ENCODE results near the gene TECPR2.

The TECPR2 gene

DNA sequence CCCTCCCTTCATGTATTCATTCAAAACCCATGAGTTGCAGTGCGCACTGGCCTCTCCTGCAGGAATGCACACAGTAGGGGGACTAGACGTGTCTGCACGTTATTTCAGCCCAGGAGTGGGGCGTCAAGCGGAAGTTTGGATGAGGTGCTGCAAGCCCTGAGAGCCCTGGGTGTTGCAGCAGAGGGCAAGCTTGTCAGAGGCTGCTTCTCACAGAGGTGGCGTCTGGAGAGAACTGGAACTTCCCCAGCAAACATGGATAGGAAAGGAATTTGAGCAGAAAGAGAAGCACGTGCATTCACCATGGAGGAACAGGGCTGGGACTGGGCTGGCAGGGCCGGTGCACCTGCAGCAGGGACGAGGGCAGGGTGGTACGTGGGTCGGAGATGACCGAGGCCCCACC lies 64.9 kb downstream of the TECPR2 start:
- no peak for DNase-seq (ENCODE audit: low spot score)

DNA sequence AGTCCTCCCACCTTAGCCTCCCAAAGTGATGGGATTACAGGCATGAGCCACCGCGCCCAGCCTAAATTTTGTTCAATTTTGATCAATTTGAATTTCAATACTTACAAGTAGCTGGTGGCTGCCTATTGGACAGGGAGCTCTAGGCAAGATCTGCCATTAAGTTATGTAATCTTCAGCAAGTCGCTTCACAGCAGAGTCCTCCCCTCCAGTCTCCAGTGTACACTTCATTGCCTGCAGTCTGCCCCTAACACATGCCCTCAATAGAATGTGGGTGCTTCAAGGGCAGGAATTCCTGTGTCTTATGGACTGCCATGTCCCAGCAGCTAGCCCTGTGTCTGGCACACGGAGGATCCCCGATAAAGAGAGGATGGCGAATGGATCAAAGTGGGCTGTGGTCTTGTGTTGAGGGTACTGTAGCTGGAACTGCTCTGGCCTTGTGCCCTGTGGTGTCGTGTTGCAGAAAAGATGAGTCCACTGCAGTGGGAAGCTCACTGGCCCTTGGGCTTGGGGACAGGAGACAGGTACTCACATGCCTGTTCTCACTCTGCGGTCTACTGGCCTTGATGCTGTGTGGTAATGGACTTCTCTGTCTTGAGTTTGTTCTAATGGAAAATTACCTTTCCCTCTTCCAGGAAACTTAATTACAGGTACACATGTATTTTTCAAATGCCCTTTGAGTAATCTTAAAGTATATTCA lies 67.6 kb downstream of the TECPR2 start:
- no peak for DNase-seq (ENCODE audit: low spot score)

DNA sequence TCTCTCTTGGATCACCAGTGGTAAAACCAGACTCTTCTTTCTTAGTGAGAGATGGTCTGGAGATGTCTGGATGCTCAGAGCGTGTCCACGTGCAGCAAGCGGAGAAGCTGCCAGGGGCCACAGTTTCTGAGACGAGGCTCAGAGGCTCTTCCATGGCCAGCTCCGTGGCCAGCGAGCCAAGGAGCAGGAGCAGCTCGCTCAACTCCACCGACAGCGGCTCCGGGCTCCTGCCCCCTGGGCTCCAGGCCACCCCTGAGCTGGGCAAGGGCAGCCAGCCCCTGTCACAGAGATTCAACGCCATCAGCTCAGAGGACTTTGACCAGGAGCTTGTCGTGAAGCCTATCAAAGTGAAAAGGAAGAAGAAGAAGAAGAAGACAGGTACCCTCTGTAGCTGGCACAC lies 69.0 kb downstream of the TECPR2 start:
- DNase-seq (ENCODE audit: low spot score) = no peak

DNA sequence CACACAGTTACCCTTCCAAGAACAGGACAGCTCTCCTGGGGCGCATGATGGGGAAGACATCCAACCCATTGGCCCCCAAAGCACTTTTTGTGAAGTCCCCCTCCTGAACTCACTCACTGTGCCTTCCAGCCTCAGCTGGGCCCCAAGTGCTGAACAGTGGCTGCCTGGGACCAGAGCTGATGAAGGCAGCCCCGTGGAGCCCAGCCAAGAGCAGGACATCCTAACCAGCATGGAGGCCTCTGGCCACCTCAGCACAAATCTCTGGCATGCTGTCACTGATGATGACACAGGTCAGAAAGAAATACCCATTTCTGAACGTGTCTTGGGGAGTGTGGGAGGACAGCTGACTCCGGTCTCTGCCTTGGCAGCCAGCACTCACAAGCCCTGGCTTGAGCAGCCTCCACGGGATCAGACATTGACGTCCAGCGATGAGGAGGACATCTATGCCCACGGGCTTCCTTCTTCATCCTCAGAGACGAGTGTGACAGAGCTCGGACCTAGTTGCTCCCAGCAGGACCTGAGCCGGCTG lies 72.0 kb downstream of the TECPR2 start:
- no peak for DNase-seq (ENCODE audit: low spot score)

DNA sequence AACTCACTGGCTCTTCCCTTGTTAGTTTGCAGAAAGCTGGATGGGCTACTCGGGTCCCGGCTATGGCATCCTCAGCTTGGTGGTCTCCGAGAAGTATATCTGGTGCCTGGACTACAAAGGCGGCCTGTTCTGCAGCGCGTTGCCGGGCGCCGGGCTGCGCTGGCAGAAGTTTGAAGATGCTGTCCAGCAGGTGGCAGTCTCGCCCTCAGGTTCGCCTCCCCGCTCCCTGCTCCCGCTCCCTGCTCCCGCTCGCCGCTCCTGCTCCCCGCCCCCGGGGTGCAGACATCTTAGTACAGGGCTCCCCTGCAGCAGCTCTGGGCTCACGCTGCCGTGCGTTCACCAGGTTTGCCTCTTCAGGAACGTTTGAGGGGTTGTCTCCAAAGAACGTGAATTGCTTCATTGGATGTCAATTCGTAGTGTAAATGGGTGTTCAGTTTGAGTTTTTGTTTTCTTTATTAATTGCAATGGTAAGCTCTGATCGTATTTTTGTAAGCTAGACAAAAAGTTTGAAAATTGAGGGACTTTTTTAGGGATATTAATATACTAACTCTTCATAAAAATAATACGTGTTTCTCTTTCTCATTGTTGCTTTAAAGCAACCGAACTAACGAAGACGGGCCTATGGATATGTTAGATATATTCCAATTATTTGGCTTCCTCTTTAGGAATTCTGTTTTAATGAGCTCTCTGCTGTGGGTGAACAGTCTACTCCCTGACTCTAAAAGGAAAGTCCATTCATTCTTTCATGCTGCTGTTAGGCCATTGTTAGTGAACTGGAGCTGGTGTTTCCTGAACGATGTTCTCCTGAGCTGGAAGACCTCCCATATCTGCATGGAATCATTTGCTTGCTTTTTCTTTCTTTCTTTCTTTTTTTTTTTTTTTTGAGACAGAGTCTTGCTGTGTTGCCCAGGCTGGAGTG lies 75.5 kb downstream of the TECPR2 start:
- DNase-seq (ENCODE audit: low spot score) = peak; percentile 32

DNA sequence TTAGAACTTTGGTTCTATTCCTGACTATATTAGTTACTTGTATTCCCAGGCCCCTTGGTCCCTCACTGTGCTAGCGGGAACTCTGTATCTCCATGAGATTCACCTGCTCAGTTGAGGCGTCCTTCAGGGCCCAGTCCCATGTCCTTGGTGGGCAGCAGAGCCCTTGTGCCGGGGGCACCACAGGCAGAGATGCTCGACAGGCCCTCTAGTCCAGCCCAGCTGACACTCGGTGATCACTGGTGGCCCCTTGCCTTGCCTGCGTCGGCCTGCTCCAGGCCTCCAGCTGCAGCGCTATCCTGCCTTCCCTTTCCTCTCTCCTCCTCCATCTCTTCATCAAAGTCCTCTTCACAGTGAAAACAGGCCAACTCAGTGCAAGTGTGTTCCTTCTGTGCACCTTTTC lies 76.8 kb downstream of the TECPR2 start:
- no peak for DNase-seq (ENCODE audit: low spot score)

DNA sequence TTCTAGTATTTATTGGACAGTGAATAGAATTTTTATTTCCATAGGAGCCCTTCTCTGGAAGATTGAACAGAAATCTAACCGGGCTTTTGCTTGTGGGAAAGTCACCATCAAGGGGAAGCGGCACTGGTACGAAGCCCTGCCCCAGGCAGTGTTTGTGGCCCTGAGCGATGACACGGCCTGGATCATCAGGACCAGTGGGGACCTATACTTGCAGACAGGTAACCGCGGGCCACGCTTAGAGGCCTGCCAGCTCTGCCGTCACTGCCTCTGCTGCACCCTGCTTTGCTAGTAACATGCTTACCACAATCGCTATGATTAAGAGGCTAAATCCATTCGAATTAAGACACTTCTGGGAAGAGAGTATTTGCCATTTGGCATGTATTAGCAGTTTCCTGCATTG lies 77.7 kb downstream of the TECPR2 start:
- DNase-seq (ENCODE audit: low spot score) = no peak

DNA sequence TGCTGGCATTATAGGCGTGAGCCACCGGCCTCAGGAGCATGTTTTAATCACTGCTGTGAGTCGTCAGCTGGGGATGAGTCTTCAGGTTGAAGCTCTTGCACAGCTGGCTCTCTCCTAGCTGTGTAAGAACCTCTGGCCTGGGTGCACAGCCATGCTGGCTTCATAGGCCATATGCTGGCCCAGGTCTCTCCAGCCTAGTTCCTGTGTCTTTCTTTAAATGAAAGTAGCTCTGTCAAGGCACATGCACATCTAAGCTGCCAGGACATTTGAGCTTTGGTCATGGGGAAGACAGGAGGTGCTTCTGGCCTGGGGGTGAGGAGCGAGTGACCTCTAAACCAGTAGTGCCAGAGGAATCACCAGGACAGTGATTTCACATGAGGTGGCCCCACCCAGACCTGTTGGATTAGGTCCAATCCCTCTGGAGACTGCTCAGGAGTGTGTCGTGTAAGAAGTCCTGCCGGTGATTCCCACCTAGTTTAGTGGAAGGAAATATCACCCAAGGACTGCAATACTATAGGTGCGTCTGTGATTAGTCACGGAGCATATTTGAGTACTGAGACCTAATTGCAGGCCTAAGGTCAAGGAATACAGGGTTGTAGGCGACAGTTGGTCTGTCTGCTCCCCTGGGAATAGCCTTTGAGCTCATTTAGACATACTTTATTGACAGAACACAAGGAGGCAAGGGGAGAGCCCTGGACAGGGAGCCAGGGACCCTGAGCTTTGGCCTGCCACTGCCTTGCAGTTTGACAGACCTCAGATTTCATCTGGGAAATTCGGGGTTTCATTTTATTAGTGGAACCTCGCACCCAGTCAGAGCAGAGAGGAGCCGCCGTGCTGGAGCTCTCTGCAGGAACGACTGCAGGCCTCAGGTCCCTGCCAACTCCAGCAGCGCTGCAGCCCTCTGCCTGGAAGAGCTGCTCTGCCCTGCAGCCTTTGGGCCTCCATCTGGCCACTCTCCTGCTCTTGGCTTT lies 79.8 kb downstream of the TECPR2 start:
- no peak for DNase-seq (ENCODE audit: low spot score)

DNA sequence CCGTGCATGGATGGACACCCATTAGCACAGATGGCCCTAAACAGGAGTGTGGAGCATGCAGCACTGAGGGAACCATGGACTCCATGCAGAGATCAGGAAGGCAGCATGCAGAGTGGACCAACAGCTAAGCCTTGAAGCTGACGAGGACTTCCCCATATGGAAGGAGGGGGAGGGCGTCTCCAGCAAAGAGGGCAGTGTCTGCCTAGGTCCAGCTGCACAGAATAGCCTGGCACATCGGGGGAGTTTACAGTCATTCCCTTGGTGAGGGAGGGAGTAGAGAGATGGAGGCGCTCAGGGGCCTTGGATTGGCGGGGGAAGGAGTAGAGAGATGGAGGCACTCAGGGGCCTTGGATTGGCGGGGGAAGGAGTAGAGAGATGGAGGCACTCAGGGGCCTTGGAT lies 82.3 kb downstream of the TECPR2 start:
- no peak for DNase-seq (ENCODE audit: low spot score)

DNA sequence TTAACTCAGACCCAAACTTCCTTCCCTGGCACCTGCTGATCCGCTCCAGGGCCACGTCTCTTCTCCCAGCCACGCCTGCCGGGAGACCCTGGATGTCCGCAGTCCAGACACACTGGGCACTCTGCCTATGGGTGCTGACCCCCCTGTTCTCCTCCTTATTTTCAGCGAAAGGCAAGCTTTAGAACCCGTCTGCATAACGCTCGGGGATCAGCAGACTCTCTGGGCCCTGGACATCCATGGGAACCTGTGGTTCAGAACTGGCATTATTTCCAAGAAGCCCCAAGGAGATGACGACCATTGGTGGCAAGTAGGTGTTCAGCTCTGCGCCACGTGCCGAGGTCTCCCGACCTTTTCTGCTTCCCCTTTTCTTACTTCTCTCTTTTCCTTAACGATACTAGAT lies 82.9 kb downstream of the TECPR2 start:
- DNase-seq (ENCODE audit: low spot score) = no peak

DNA sequence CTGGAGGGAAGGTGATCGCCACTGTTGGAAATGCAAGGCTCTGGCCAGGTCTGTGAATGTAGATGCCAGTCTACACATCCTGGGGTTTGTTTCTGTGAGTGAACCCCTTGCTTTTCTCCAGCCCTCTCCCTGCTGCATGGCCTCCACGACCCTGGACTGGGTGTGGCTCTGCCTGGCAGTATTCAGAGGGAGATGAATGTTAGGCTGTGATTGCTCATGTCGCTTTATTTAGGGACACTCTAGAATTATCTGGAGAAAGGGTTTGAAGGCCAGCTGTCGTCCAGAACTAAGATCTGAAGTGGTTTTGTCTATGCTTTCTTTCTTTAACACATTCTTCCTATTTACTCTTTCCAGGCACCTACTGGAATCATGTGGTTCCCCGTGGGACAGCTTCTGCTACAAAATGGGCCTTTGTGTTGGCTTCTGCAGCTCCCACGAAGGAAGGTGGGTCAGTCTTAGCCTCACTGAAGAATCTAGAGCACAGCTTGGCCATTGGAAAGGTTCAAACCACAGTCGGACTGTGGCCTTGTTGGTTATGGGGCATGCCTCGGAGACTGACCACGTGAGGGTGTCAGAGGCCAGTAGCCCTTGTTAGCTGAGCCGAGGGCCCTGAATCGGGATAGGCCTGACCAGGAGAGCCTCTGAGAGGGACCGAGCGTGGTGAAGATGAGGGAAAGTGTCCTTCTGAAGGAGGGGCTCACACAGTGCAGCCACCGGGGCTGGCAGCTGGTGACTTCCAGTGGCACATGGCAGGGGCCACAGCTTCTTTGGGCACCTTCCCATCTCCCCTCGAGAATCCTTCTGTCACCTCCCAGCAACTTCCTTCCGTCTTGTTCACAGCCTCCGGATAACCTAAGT lies 87.7 kb downstream of the TECPR2 start:
- DNase-seq (ENCODE audit: low spot score) = no peak

DNA sequence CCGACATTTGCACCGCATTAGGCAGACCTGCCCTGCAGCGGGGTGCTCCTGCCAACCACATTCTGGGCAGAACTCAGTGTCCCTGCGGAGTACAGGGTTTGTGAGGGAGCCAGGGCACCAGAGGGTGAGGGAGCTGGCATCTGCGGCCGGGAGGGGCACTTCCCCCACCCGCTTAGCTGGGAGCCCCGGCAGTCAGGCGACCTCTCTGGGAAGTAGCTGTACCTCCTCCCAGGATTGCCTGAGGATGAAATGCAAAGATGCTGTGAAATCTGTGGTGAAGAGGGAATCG lies 88.3 kb downstream of the TECPR2 start:
- no peak for DNase-seq (ENCODE audit: low spot score)

DNA sequence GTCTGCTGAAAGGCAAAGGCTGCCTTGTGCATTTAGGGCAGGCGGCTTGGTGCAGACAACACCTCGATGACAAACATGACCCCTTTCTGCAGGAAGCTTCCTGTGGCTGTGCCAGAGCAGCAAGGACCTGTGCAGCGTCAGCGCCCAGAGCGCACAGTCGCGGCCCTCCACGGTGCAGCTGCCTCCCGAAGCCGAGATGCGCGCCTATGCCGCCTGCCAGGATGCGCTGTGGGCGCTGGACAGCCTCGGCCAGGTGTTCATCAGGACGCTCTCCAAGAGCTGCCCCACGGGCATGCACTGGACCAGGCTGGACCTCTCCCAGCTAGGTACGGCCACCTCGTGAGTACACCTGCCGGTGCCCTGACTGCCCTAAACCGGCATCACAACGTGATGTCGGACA lies 89.6 kb downstream of the TECPR2 start:
- no peak for DNase-seq (ENCODE audit: low spot score)

DNA sequence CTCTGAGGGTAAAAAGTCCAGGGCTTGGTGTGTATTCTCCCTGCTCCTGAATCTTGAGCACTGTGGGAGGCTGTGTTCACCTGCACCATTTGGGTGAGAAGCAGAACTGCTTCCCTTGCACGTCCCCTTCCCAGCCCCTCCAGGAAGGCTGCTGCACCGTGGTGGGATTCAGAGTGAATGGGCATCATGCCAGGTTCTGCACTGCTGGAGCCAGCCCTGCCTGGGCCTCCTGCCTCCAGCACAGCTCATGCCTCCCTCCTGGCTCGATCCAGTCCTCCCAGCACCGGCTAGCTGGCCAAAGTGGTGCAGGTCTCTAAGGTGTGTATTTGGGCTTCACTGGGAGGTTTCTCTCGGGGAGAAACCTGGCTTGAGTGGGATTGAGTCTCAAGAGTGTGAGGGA lies 92.0 kb downstream of the TECPR2 start:
- DNase-seq (ENCODE audit: low spot score) = no peak

DNA sequence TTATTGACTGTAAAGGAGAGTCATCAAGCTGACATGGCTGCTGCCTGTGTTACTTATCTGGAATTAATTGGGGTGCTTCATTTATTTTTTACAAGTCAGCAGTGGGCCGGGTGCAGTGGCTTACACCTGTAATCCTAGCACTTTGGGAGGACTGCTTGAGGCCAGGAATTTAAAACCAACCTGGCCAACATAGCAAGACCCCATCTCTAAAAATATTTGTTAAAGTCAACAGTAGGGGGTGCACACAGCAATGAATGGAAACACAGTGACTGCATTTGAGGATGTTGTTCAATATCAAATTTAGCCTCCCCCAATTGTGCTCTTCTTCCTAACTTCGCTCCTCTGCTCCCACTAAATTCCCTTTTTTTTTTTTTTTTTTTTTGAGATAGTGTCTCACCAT lies 94.8 kb downstream of the TECPR2 start:
- no peak for DNase-seq (ENCODE audit: low spot score)

DNA sequence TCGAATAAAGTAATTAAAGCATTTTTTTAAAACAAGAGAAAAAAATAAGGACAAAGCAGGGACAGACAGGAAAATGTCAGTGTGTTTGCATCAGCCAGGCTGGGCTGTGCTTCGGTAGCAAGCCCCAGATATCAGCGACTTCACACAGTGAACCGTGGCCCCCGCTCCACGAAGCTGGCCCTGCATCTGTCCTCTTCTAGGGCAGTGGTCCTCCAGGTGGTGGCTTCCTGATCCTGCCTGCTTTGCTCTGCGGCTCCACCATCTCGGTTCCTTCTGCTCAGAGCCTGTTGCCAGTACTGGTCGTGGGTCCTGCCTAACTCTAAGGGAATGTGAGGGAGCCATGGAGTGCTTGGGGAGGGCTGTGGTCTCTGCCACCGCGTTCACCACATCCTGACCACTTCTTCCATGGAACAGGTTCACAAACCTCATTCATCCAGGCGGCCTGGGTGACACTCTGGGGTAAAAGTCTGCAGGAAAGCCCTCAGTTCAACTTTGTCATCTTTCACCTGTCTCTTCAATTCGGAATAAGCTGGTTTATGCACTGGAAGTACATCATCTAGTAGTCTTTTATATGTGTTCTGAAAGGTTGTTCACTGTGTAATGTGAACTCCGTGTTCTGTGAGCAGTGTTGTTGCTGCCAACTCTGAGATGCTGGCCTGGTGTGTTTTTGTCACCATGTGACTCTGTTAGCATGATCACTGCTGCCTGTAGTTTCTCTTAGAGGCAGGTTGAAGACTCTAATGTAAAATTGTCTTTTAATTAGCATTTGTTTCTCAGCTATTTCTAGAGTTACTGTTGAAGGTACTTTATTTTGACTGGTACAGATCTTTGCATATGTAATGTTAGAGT lies 99.0 kb downstream of the TECPR2 start:
- DNase-seq (ENCODE audit: low spot score) = no peak

DNA sequence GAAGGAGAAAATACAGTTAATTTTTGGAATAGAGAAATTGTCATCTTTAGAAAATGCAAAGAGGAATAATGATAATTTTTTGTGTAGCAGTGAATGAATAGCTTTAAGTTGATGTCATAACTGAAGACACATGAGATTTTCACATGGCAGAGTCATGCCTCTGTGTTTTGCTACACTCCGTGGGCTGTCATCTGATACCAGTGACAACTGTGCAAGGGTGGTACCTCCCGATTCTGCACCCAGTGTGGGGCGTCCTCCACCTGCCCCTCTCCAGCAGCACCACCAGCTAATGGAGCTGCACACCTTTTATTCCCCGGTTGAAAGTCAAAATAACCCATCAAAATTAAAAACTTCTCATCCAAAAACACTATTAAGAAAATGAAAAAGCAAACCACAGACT lies 99.7 kb downstream of the TECPR2 start:
- DNase-seq (ENCODE audit: low spot score) = no peak

DNA sequence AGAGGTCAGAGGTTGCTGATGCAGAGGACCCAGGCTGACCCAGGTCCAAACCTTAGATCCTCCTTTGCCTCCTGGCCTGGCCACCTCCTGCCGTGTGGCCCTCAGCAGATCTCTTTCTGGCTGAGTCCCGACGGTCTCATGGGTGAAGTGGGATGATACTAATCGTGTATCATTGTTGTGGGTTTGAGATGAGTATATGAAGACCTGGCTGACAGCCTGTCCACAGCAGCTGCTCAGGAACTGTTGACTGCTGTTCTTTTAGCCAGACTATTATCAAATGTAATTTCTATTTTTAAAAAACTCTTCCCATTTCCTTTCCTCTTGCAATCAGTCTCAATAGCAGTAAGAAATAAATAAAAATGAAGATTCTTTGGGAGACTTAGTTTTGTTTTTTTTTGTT lies 101.3 kb downstream of the TECPR2 start:
- DNase-seq (ENCODE audit: low spot score) = no peak

DNA sequence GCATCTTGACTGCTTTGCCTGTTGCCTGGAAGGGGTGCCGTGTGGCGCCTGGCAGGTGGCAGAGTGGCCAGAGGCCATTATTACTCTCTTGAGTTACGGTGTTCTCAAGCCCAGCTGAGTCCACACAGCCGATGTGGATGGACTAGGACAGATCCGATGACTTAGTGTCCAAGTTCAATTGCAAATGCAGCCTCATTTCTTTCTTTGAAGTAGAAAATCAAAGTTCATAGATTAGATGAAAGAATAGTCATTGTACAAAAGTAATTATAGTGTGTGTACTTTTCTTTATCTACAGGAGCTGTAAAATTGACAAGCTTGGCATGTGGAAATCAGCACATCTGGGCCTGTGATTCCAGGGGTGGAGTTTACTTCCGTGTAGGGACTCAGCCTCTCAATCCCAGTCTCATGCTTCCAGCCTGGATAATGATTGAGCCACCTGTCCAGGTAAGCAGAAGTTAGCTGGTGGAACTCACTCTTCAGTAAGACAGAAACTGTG lies 102.2 kb downstream of the TECPR2 start:
- no peak for DNase-seq (ENCODE audit: low spot score)

DNA sequence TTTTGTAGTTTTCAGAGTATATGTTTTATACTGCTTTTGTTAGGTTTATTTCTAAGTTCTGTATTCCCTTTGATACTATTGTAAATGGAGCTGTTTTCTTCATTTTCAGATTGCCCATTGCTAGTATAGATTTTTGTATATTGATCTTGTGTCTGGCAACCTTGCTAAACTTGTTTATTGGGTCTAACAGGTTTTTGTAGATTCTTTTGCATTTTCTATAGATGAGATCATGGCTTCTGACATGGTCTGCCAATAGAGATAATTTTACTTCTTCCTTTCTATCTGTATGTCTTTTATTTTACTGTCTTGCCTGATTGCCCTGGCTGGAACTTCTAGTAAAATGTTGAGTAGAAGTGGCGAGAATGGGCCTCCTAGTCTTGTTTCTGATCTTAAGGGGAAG lies 106.5 kb downstream of the TECPR2 start:
- DNase-seq (ENCODE audit: low spot score) = no peak
